Measurements from ENCODE around the gene F12. TPM values are rescaled to one million over a fixed set of nuclear protein-coding genes. Genes with fewer than 3 reads are reported as not detected.

The F12 gene
- total RNA-seq, 1 donor from 2014 or later = 1.8 TPM

DNA sequence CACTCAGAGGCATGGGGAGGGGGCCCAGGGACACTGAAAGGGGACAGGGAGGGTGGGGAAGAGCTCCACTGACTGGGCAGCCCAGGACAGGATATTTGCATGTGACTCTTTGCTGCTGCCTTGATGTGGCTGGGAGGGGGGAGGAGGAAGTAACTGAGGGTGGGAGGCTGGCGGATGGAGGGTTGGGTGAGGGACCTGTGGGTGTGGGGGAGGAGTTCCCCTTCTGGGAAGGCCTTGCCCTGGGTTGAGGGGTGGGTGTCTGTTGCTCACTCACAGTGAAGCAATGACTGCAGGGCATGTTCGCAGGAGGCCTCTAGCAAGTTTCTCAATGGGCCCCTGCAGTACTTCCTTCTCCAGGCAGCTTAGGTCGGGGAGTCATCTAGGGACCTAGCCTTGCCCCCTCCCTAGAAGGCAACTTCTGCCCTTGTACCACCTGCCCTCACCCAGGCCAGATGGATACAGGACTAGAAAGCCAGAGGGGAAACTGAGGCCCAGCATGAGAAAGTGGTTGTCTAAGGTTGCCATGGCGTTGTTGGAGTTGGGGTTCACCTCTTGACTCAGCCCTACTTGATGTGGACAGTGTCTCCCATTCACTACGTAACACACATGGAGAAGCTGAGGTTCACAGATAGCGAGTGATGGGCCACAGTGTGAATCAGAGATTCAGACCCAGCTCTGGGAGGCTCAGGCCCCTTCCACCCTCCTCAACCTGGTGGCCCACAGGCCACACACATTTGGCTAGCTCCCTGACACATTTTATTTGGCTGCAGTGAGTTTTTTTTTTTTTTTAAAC, 20.1 kb upstream of the F12 start:
- TF ChIP-seq, protein P1, sequence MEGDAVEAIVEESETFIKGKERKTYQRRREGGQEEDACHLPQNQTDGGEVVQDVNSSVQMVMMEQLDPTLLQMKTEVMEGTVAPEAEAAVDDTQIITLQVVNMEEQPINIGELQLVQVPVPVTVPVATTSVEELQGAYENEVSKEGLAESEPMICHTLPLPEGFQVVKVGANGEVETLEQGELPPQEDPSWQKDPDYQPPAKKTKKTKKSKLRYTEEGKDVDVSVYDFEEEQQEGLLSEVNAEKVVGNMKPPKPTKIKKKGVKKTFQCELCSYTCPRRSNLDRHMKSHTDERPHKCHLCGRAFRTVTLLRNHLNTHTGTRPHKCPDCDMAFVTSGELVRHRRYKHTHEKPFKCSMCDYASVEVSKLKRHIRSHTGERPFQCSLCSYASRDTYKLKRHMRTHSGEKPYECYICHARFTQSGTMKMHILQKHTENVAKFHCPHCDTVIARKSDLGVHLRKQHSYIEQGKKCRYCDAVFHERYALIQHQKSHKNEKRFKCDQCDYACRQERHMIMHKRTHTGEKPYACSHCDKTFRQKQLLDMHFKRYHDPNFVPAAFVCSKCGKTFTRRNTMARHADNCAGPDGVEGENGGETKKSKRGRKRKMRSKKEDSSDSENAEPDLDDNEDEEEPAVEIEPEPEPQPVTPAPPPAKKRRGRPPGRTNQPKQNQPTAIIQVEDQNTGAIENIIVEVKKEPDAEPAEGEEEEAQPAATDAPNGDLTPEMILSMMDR (IDR thresholded peaks at IDR 0.05) = no peak
- Mint-ChIP-seq H3K36me3 (ENCODE audit: low read depth) (peaks cover 8% of the 10 kb centered on the region), H3K27ac (ENCODE audit: unreplicated experiment) (no peak overlapping the region), H3K4me1 (ENCODE audit: low read depth) (peaks cover 21% of the 10 kb centered on the region), H3K9me3 (ENCODE audit: low read depth) (no peaks in the 10 kb centered on the region), H3K4me3 (ENCODE audit: unreplicated experiment) (no peak overlapping the region), H3K27me3 (ENCODE audit: low read depth) (no peaks in the 10 kb centered on the region)
- peak; percentile 55 for DNase-seq (ENCODE audit: low spot score)

DNA sequence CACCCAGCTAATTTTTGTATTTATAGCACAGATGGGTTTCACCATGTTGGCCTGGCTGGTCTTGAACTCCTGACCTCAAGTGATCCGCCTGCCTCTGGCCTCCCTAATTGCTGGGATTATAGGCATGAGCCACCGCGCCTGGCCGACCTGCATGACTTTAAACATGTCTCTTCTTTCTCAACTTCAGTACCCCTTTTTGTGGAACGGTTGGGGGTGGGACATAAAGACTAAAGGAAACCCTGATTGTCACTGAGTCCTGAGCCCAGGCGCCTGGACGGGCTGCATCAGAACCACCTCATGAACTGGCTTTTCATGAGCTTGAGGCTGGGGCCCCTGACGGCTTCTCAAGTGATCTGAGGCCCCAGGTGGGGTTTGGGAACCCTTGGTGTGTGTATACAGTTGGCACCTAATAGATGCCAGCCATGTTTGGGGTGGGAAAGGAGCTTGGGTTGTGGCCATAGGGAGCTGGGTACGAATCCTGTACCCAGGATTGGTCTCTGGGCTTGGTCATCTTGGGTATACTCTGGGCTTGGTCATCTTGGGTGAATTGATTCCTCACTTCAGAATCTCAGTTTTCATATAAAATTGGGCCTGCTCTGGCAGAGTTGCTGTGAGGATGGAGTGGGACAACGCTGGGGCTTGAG, 19.3 kb upstream of the F12 start:
- H3K4me3 Mint-ChIP-seq (ENCODE audit: unreplicated experiment) = no peak overlapping the region
- DNase-seq (ENCODE audit: low spot score) = peak; percentile 50
- H3K36me3 Mint-ChIP-seq (ENCODE audit: low read depth) = peaks cover 6% of the 10 kb centered on the region
- H3K27me3 Mint-ChIP-seq (ENCODE audit: low read depth) = no peaks in the 10 kb centered on the region
- H3K9me3 Mint-ChIP-seq (ENCODE audit: low read depth) = no peaks in the 10 kb centered on the region
- H3K4me1 Mint-ChIP-seq (ENCODE audit: low read depth) = peaks cover 21% of the 10 kb centered on the region
- no peak overlapping the region for H3K27ac Mint-ChIP-seq (ENCODE audit: unreplicated experiment)
- TF ChIP-seq, protein P1 (IDR thresholded peaks at IDR 0.05) = no peak

DNA sequence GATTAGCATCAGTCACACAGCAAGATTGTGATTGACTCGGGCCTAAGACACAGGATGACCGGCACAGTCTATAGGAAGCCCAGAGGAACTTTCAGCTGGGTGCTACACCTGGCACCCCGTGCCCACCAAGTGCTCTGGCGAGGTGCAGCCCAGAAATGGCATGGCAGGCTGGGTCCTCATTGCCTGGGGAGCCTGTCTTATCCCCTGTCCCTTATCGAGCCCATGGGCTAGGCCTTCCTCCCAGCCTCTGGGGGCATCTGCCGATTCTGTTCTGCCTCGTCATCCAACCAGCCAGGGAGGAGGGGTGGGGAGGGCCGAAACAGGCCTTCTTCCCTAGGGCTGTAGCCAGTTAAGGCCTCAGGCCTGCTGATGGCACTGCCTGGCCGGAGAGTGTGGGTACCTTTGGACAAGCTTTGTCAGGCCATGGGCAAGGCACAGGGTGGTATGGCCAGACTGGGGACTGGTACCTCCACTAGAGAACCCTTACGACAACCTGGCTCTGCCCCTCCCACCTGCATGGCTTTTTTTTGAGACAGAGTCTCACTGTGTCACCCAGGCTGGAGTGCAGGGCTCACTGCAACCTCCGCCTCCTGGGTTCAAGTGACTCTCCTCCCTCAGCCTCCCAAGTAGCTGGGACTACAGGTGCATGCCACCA, 18.7 kb upstream of the F12 start:
- Mint-ChIP-seq H3K27me3 (ENCODE audit: low read depth) (no peaks in the 10 kb centered on the region), H3K9me3 (ENCODE audit: low read depth) (no peaks in the 10 kb centered on the region), H3K4me3 (ENCODE audit: unreplicated experiment) (peak overlapping the region; percentile 75), H3K27ac (ENCODE audit: unreplicated experiment) (no peak overlapping the region), H3K36me3 (ENCODE audit: low read depth) (peaks cover 3% of the 10 kb centered on the region), H3K4me1 (ENCODE audit: low read depth) (peaks cover 21% of the 10 kb centered on the region)
- TF ChIP-seq, protein P1 (IDR thresholded peaks at IDR 0.05) = no peak
- peak; percentile 90 for DNase-seq (ENCODE audit: low spot score)

DNA sequence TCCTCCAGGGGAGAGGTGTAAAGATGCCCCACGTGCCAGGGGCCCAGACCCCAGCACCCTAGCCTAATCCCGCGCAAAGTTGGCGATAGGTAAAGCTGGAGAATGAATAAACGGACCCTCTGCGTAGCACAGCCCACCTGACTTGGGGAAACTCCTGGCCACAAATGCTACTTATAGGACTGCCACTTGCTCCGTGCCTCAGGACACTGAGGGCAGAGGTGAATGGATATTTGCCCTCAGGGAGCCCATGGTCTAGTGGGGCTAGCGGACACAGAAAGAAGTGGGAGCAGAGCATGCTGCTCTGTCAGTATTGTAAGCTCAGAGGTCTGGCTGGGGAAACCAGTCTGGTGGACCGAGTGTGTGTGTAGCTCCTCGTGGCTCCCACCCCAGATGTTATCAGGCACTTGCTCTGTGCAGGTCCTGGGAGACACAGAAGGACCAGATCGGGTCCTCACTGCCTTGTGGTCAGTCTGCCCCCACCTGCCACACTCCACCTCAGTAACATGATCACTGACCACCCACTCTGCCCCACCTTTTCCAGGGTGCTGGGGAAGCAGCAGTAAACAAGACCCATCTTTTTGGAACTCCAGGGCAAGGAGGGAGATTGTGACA, 18.0 kb upstream of the F12 start:
- no peaks in the 10 kb centered on the region for H3K27me3 Mint-ChIP-seq (ENCODE audit: low read depth)
- H3K27ac Mint-ChIP-seq (ENCODE audit: unreplicated experiment) = peak overlapping the region; percentile 68
- DNase-seq (ENCODE audit: low spot score) = peak; percentile 57
- H3K4me3 Mint-ChIP-seq (ENCODE audit: unreplicated experiment) = peak overlapping the region; percentile 75
- TF ChIP-seq, protein P1 (IDR thresholded peaks at IDR 0.05) = no peak
- peaks cover 3% of the 10 kb centered on the region for H3K36me3 Mint-ChIP-seq (ENCODE audit: low read depth)
- H3K9me3 Mint-ChIP-seq (ENCODE audit: low read depth) = no peaks in the 10 kb centered on the region
- peaks cover 21% of the 10 kb centered on the region for H3K4me1 Mint-ChIP-seq (ENCODE audit: low read depth)
